Measurements from ENCODE around the gene MYDGF.

GRCh38 chr19:4633140-4633967, 36.8 kb downstream of the MYDGF start:
- TF ChIP-seq ARNT (IDR thresholded peaks at IDR 0.05) (no peak), NCOA1 (CRISPR knock-in tag; IDR thresholded peaks at IDR 0.05) (no peak)

Measured in HepG2 (cell line).